ENCODE results near the gene GMEB1.

- TF ChIP-seq POLR2A (IDR thresholded peaks at IDR 0.05) (no peak), CTCF (IDR thresholded peaks at IDR 0.05) (no peak)
Measured at GRCh38 chr1:28675924-28676257, 7.3 kb downstream of the GMEB1 start.

Measured in uterus (tissue), 2 donors.